HepG2 (cell line): Measurements from ENCODE around the gene ACOXL. TPM values are rescaled to one million over a fixed set of nuclear protein-coding genes. Genes with fewer than 3 reads are reported as not detected.

ENCODE experiments used
- ATAC-seq: fragments of 200-7000 bp; cut with Tn5 transposase; 3 replicates; pipeline ENCODE4 v1.9.1; 2020; ENCODE audit warnings: mild to moderate bottlenecking, moderate library complexity
- BruUV-seq: library from RNA; stranded (reverse); fragments of 400-500 nt; replicated peaks from 2 replicates; lab custom pipeline; 2021; lab: Mats Ljungman, UMichigan
- CTCF ChIA-PET: fragments of 300-600 bp; formaldehyde crosslinking; extraction: SDS; loops from one replicate; lab custom pipeline; 2021; ENCODE audit warnings: low total read pairs, inconsistent platforms, low intra/inter-chr PET ratio; lab: Yijun Ruan, JAX
- POLR2A ChIA-PET: fragments of 350-600 bp; sonication (Branson Sonifier 250); formaldehyde crosslinking; loops from one replicate; lab custom pipeline; 2020; ENCODE audit warnings: antibody characterized with exemption, inconsistent platforms; lab: Yijun Ruan, JAX
- DNase-seq: peaks from one replicate; pipeline ENCODE4 v3.0.0-alpha.2; 2015; ENCODE audit warnings: low spot score
- FAIRE-seq: peaks from 3 replicates; lab custom pipeline; 2011; peaks lifted over from hg19 to GRCh38; lab: Jason Lieb, UNC
- H2AFZ ChIP-seq: one replicate; pipeline ENCODE4 v1.6.1; 2011; ENCODE audit warnings: low read length, inconsistent platforms
- H3K27ac ChIP-seq: fragments of 300-600 bp; 3 replicates; pipeline ENCODE4 v1.8.0; 2011; ENCODE audit warnings: mixed run types, mild to moderate bottlenecking, mixed read lengths, low read length, inconsistent platforms; ENCODE audit not compliant: insufficient read depth; ENCODE audit errors: extremely low read length
- H3K27me3 ChIP-seq, 2 experiments: fragments of 200-600 bp in 1 of 2; 2 replicates in 1 of 2; 3 replicates in 1 of 2; pipeline versions ENCODE4 v1.6.0 to v1.8.0; 2011; ENCODE audit warnings: low read length in 2 of 2, mild to moderate bottlenecking in 2 of 2, moderate library complexity in 2 of 2, inconsistent platforms in 1 of 2; ENCODE audit not compliant: insufficient read depth in 2 of 2, control insufficient read depth in 1 of 2
- H3K36me3 ChIP-seq, 2 experiments: fragments of 200-600 bp in 1 of 2; replicated peaks in 1 of 2; 2 replicates in 1 of 2; 3 replicates in 1 of 2; pipeline versions ENCODE4 v1.5.1 to v1.8.0; 2011; ENCODE audit warnings: low read length in 2 of 2, inconsistent platforms in 1 of 2; ENCODE audit not compliant: insufficient read depth in 2 of 2, control insufficient read depth in 1 of 2
- H3K4me1 ChIP-seq: 2 replicates; pipeline ENCODE4 v1.5.1; 2012; ENCODE audit warnings: low read length, inconsistent platforms; ENCODE audit not compliant: insufficient read depth
- H3K4me2 ChIP-seq: 2 replicates; pipeline ENCODE4 v1.6.0; 2011; ENCODE audit warnings: low read depth, low read length, inconsistent platforms
- H3K4me3 ChIP-seq, 3 experiments: fragments of 200-600 bp in 1 of 3; sonication (generic), shearing (Covaris generic) in 1 of 3; replicated peaks in 1 of 3; 2 replicates each; pipeline ENCODE4 v1.5.1; 2011 to 2016; ENCODE audit warnings: low read length in 3 of 3, inconsistent platforms in 2 of 3, low read depth in 2 of 3, mild to moderate bottlenecking in 2 of 3, control low read depth in 1 of 3, mixed read lengths in 1 of 3; ENCODE audit not compliant: insufficient read depth in 1 of 3
- H3K79me2 ChIP-seq: one replicate; pipeline ENCODE4 v1.6.1; 2011; ENCODE audit warnings: low read length, inconsistent platforms; ENCODE audit not compliant: insufficient read depth
- H3K9ac ChIP-seq: 2 replicates; pipeline ENCODE4 v1.6.0; 2011; ENCODE audit warnings: mild to moderate bottlenecking, low read depth, low read length, inconsistent platforms; ENCODE audit not compliant: insufficient read depth
- H3K9me3 ChIP-seq: 2 replicates; pipeline ENCODE4 v1.5.1; 2012; ENCODE audit warnings: mild to moderate bottlenecking, low read length
- H4K20me1 ChIP-seq: 2 replicates; pipeline ENCODE4 v1.6.0; 2011; ENCODE audit warnings: inconsistent platforms, mild to moderate bottlenecking, low read length, moderate library complexity; ENCODE audit not compliant: insufficient read depth
- CAMTA2 ChIP-seq: sonication (generic); formaldehyde crosslinking; IDR thresholded peaks from 2 replicates; pipeline ENCODE4 v1.4.0; 2020; ENCODE audit warnings: mild to moderate bottlenecking, missing genetic modification reagents, borderline replicate concordance
- CENPX ChIP-seq: sonication (generic); formaldehyde crosslinking; IDR thresholded peaks from 2 replicates; pipeline ENCODE4 v1.9.0; 2021; ENCODE audit warnings: mild to moderate bottlenecking, missing genetic modification reagents, moderate library complexity
- ELF3 ChIP-seq: IDR thresholded peaks from 2 replicates; pipeline ENCODE4 v1.6.1; 2016; ENCODE audit warnings: missing genetic modification reagents, missing compliant biosample characterization
- GABPA ChIP-seq, 2 experiments: IDR thresholded peaks; 2 replicates each; pipeline ENCODE4 v1.6.1; 2011 to 2016; ENCODE audit warnings: low read depth in 2 of 2, low read length in 1 of 2, missing biosample characterization in 1 of 2, missing genetic modification characterization in 1 of 2
- GATA4 ChIP-seq: sonication (generic); IDR thresholded peaks from 2 replicates; pipeline ENCODE4 v1.6.1; 2016; ENCODE audit warnings: antibody characterized with exemption, low read depth, borderline replicate concordance
- ISX ChIP-seq: sonication (generic); formaldehyde crosslinking; conservative IDR thresholded peaks from 2 replicates; pipeline ENCODE4 v1.5.0; 2020; ENCODE audit warnings: missing genetic modification reagents
- SMAD3 ChIP-seq: sonication (generic); formaldehyde crosslinking; IDR thresholded peaks from 2 replicates; pipeline ENCODE4 v1.4.0; 2020; ENCODE audit warnings: missing genetic modification reagents
- ZFP41 ChIP-seq: sonication (generic); formaldehyde crosslinking; IDR thresholded peaks from 2 replicates; pipeline ENCODE4 v1.4.0; 2020; ENCODE audit warnings: mild to moderate bottlenecking, missing genetic modification reagents, borderline replicate concordance
- ZNF34 ChIP-seq: sonication (generic); formaldehyde crosslinking; IDR thresholded peaks from 2 replicates; pipeline ENCODE4 v1.4.0; 2020; ENCODE audit warnings: mild to moderate bottlenecking, missing genetic modification reagents, borderline replicate concordance
- ZNF430 ChIP-seq: sonication (generic); formaldehyde crosslinking; IDR thresholded peaks from 2 replicates; pipeline ENCODE4 v1.9.0; 2021; ENCODE audit warnings: mild to moderate bottlenecking, missing genetic modification reagents
- ZNF572 ChIP-seq: sonication (generic); formaldehyde crosslinking; IDR thresholded peaks from 2 replicates; pipeline ENCODE4 v1.5.1; 2020; ENCODE audit warnings: mild to moderate bottlenecking, missing genetic modification reagents
- whole genome bisulfite sequencing: methylation state at CpG from one replicate; pipeline ENCODE4 v1.1.6; 2017; ENCODE audit warnings: low lambda C conversion rate; 5-methylcytosine and 5-hydroxymethylcytosine counted together
- in situ Hi-C: cut with HindIII; loops from 2 replicates; pipeline ENCODE4 v1.10.0; 2017; ENCODE audit warnings: low pct_unique_long_range_greater_than_20kb; ENCODE audit not compliant: extremely low pct_ligation_motif_present
- intact Hi-C: fragments of 100-400 bp; cut with micrococcal nuclease; formaldehyde crosslinking; loops from one replicate; pipeline ENCODE4 v1.10.0; 2022; ENCODE audit not compliant: unreplicated experiment
- polyA plus RNA-seq, 8 experiments: library from polyadenylated mRNA; depleted of rRNA in 3 of 8; stranded (reverse) in 7 of 8; unstranded in 1 of 8; fragments of >200 nt; fragmentation: Illumina TruSeq in 4 of 8; extraction: Trizol in 4 of 8; gene quantifications; 2 replicates each; pipeline versions ENCODE4 v1.2.1 to v1.2.3, GENCODE V29; 2011 to 2016; ENCODE audit warnings: low read depth in 4 of 8, missing spikeins in 1 of 8, mixed read lengths in 1 of 8; ENCODE audit not compliant: insufficient read depth in 1 of 8
- total RNA-seq, 5 experiments: library from RNA; depleted of rRNA; stranded (reverse); fragments of >200 nt; fragmentation: Illumina TruSeq; extraction: Trizol; gene quantifications; 2 replicates each; pipeline ENCODE4 v1.2.3, GENCODE V29; 2016; ENCODE audit warnings: low read depth in 1 of 5
- TF ChIP-seq, protein P1 (sequence below): sonication (generic); formaldehyde crosslinking; IDR thresholded peaks from 2 replicates; pipeline ENCODE4 v1.4.0; 2020; ENCODE audit warnings: mild to moderate bottlenecking, missing genetic modification reagents, borderline replicate concordance
- TF ChIP-seq, protein P2 (sequence below): sonication (generic); formaldehyde crosslinking; IDR thresholded peaks from 2 replicates; pipeline ENCODE4 v1.5.1; 2020; ENCODE audit warnings: mild to moderate bottlenecking, moderate library complexity, missing genetic modification reagents
- TF ChIP-seq, protein P3 (sequence below): sonication (generic); formaldehyde crosslinking; IDR thresholded peaks from 2 replicates; pipeline ENCODE4 v1.4.0; 2020; ENCODE audit warnings: missing genetic modification reagents
- TF ChIP-seq, protein P4 (sequence below): sonication (generic); formaldehyde crosslinking; IDR thresholded peaks from 2 replicates; pipeline ENCODE4 v1.4.0; 2020; ENCODE audit warnings: missing genetic modification reagents, borderline replicate concordance

ACOXL gene
- total and polyA plus RNA-seq, 2 of the 13 experiments (the other 11 are each of a cell fraction or from before 2014, with no cell fraction given): not detected

DNA sequence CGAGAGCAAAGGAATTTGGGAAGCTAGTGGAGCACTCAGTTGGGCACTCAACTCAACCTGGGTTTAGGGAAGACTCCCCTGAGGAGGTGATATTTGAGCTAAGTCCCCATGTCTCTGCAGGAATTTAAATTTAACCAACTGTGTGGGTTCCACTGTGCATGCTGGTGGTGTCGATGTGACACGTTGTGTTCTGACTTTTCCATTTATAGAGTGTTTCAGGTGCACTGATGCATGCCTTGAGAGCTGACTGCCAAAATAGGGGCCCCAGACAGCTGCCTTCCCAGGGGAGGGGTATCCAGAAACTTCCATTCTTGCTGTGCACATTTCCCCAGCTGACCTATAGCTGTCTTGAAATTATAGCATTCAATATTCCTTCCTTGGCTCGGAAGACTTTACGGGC, 324.7 kb downstream of the ACOXL start:
- in situ Hi-C loops: no loop called here
- Histone ChIP-seq H3K9ac (no peak overlapping the region), H3K36me3 (no peaks in the 10 kb centered on the region), H3K4me3 (no peak overlapping the region), H3K27me3 (peaks cover 5 to 18% of the 10 kb centered on the region in 2 experiments; a peak in 4 of 5 replicates), H3K9me3 (no peaks in the 10 kb centered on the region), H3K27ac (no peak overlapping the region), H3K79me2 (no peaks in the 10 kb centered on the region), H4K20me1 (no peaks in the 10 kb centered on the region), H3K4me2 (no peak overlapping the region), H3K4me1 (no peaks in the 10 kb centered on the region), H2AFZ (no peak overlapping the region)
- CTCF ChIA-PET: no interaction called here
- no TSS peak for BruUV-seq
- TF ChIP-seq ELF3 (CRISPR knock-in tag) (no peak), CAMTA2 (CRISPR knock-in tag) (no peak), GABPA (IDR thresholded peaks at IDR 0.05; ENCODE audit: low read depth, low read length) (no peak), GABPA (CRISPR knock-in tag; IDR thresholded peaks at IDR 0.05; ENCODE audit: low read depth) (no peak), ZNF430 (CRISPR knock-in tag) (no peak), ZNF34 (CRISPR knock-in tag) (no peak), ZNF572 (CRISPR knock-in tag) (no peak), SMAD3 (CRISPR knock-in tag) (no peak), ISX (CRISPR knock-in tag) (no peak), ZFP41 (no peak), GATA4 (no peak), CENPX (CRISPR knock-in tag) (no peak)
- TF ChIP-seq, protein P1, sequence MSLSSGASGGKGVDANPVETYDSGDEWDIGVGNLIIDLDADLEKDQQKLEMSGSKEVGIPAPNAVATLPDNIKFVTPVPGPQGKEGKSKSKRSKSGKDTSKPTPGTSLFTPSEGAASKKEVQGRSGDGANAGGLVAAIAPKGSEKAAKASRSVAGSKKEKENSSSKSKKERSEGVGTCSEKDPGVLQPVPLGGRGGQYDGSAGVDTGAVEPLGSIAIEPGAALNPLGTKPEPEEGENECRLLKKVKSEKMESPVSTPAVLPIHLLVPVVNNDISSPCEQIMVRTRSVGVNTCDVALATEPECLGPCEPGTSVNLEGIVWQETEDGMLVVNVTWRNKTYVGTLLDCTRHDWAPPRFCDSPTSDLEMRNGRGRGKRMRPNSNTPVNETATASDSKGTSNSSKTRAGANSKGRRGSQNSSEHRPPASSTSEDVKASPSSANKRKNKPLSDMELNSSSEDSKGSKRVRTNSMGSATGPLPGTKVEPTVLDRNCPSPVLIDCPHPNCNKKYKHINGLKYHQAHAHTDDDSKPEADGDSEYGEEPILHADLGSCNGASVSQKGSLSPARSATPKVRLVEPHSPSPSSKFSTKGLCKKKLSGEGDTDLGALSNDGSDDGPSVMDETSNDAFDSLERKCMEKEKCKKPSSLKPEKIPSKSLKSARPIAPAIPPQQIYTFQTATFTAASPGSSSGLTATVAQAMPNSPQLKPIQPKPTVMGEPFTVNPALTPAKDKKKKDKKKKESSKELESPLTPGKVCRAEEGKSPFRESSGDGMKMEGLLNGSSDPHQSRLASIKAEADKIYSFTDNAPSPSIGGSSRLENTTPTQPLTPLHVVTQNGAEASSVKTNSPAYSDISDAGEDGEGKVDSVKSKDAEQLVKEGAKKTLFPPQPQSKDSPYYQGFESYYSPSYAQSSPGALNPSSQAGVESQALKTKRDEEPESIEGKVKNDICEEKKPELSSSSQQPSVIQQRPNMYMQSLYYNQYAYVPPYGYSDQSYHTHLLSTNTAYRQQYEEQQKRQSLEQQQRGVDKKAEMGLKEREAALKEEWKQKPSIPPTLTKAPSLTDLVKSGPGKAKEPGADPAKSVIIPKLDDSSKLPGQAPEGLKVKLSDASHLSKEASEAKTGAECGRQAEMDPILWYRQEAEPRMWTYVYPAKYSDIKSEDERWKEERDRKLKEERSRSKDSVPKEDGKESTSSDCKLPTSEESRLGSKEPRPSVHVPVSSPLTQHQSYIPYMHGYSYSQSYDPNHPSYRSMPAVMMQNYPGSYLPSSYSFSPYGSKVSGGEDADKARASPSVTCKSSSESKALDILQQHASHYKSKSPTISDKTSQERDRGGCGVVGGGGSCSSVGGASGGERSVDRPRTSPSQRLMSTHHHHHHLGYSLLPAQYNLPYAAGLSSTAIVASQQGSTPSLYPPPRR (CRISPR knock-in tag): no peak
- TF ChIP-seq, protein P2, sequence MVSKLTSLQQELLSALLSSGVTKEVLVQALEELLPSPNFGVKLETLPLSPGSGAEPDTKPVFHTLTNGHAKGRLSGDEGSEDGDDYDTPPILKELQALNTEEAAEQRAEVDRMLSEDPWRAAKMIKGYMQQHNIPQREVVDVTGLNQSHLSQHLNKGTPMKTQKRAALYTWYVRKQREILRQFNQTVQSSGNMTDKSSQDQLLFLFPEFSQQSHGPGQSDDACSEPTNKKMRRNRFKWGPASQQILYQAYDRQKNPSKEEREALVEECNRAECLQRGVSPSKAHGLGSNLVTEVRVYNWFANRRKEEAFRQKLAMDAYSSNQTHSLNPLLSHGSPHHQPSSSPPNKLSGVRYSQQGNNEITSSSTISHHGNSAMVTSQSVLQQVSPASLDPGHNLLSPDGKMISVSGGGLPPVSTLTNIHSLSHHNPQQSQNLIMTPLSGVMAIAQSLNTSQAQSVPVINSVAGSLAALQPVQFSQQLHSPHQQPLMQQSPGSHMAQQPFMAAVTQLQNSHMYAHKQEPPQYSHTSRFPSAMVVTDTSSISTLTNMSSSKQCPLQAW (CRISPR knock-in tag): no peak
- TF ChIP-seq, protein P3, sequence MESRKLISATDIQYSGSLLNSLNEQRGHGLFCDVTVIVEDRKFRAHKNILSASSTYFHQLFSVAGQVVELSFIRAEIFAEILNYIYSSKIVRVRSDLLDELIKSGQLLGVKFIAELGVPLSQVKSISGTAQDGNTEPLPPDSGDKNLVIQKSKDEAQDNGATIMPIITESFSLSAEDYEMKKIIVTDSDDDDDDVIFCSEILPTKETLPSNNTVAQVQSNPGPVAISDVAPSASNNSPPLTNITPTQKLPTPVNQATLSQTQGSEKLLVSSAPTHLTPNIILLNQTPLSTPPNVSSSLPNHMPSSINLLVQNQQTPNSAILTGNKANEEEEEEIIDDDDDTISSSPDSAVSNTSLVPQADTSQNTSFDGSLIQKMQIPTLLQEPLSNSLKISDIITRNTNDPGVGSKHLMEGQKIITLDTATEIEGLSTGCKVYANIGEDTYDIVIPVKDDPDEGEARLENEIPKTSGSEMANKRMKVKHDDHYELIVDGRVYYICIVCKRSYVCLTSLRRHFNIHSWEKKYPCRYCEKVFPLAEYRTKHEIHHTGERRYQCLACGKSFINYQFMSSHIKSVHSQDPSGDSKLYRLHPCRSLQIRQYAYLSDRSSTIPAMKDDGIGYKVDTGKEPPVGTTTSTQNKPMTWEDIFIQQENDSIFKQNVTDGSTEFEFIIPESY: no peak
- TF ChIP-seq, protein P4, sequence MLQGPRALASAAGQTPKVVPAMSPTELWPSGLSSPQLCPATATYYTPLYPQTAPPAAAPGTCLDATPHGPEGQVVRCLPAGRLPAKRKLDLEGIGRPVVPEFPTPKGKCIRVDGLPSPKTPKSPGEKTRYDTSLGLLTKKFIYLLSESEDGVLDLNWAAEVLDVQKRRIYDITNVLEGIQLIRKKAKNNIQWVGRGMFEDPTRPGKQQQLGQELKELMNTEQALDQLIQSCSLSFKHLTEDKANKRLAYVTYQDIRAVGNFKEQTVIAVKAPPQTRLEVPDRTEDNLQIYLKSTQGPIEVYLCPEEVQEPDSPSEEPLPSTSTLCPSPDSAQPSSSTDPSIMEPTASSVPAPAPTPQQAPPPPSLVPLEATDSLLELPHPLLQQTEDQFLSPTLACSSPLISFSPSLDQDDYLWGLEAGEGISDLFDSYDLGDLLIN: no peak
- FAIRE-seq (no peak), DNase-seq (no peak), ATAC-seq (no peak)
- 49% methylated on average over 5 of the region's 5 CpGs for WGBS
- POLR2A ChIA-PET: no interaction called here
- intact Hi-C loops: no loop called here
